VCaP (cell line): ENCODE data around the gene SKIC3.
A peak's percentile ranks its signal among the peaks of the same experiment; 100 is the strongest.

ENCODE experiments used
- H3K27ac ChIP-seq: fragments of 450-650 bp; 2 replicates; pipeline ENCODE4 v1.5.1; 2017
- TF ChIP-seq, protein P1 (sequence below): fragments of 450-650 bp; conservative IDR thresholded peaks from 2 replicates; pipeline ENCODE4 v1.5.1; 2017; ENCODE audit warnings: mild to moderate bottlenecking, moderate library complexity

The SKIC3 gene

DNA sequence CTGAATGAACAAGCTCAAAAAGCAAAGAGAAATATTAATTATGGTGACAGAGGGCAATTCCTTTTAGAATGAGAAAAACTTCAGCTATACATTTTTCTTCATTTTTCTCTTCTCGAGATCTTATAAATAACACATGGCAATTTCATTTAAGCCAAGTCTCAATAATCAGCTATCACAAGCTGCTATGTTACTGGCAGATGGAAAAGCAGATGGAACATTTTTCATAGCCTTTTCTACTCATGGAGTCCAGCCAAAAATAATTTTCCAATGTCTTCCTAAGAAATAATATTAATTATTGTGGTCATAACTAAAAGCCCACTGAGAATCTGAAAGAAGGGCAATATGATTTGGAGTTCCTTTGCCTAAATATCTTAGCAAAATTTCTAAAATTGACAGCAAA lies 35.6 kb downstream of the SKIC3 start:
- TF ChIP-seq, protein P1, sequence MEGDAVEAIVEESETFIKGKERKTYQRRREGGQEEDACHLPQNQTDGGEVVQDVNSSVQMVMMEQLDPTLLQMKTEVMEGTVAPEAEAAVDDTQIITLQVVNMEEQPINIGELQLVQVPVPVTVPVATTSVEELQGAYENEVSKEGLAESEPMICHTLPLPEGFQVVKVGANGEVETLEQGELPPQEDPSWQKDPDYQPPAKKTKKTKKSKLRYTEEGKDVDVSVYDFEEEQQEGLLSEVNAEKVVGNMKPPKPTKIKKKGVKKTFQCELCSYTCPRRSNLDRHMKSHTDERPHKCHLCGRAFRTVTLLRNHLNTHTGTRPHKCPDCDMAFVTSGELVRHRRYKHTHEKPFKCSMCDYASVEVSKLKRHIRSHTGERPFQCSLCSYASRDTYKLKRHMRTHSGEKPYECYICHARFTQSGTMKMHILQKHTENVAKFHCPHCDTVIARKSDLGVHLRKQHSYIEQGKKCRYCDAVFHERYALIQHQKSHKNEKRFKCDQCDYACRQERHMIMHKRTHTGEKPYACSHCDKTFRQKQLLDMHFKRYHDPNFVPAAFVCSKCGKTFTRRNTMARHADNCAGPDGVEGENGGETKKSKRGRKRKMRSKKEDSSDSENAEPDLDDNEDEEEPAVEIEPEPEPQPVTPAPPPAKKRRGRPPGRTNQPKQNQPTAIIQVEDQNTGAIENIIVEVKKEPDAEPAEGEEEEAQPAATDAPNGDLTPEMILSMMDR = no peak
- no peak overlapping the region for H3K27ac ChIP-seq

DNA sequence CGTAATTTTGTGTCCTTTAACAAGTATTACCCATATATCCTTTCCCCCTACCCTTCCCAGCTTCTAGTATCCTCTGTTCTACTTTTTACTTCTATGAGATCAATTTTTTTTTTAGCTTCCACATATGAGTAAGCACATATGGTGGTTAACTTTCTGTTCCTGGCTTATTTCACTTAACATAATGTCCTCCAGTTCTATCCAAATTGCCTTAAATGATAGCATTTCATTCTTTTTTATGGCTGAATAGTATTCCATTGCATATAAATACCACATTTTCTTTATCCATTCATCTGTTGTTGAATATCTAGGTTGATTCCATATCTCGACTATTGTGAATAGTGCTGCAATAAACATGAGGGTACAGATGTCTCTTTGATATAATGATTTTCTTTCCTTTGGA lies 36.4 kb downstream of the SKIC3 start:
- H3K27ac ChIP-seq = no peak overlapping the region
- TF ChIP-seq, protein P1 = no peak

DNA sequence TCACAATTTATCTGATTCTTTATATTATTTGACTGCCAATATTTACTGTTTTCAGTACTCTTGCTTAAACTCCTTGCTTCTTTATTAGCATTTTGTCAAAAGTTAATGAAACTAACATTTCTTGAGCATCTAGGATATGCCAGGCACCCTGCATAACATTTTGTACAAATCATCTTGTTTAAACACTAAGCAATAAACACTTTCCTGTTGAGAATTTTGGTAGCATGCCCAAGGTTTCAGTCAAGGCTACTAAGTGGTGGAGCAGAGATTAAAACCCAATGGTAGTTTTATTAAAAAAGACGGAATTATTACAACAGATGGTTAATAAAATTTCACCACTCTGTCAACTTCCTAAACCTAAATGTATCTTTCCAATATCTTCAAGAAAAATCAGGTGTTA lies 43.2 kb downstream of the SKIC3 start:
- TF ChIP-seq, protein P1 = no peak
- H3K27ac ChIP-seq = no peak overlapping the region

DNA sequence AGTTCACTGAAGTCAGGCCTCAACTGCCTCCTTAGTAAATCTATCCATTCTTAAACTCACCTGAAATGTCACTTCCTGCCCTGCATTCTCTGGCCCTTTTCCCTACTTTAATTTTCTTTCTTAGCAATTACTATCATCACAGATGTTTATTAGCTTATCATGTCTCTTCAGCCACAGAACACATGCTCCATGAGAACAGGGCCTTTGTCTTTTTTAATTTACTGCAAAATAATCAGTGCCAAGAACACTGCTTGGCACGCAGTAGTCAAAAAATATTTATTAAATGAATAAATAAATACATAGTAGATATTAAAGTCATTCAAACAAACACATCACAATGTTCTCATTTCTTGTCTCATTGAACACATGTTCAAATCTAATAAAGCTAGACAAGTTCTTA lies 46.2 kb downstream of the SKIC3 start:
- TF ChIP-seq, protein P1 = no peak
- peak overlapping the region; percentile 78 for H3K27ac ChIP-seq
